MG63 (cell line): ENCODE data around the gene METTL26. TPM values are rescaled to one million over a fixed set of nuclear protein-coding genes. Genes with fewer than 3 reads are reported as not detected.
"Not testable (repeated sequence)": the region's sequence is repeated elsewhere in the genome, so short reads cannot be mapped to it uniquely, and the experiment has no call there.

Source experiments
- DNase-seq: peaks from one replicate; pipeline ENCODE4 v3.0.0-alpha.2; 2020
- H3K27me3 ChIP-seq: fragments of 250-450 bp; sonication (Bioruptor Pico); 2 replicates; pipeline ENCODE4 v1.5.1; 2020; ENCODE audit warnings: mild to moderate bottlenecking, moderate library complexity
- H3K36me3 ChIP-seq: fragments of 250-450 bp; sonication (Bioruptor Pico); 2 replicates; pipeline ENCODE4 v1.5.1; 2020; ENCODE audit warnings: mild to moderate bottlenecking, moderate library complexity
- H3K4me3 ChIP-seq: fragments of 250-450 bp; sonication (Bioruptor Pico); 2 replicates; pipeline ENCODE4 v1.5.1; 2020; ENCODE audit warnings: mild to moderate bottlenecking, moderate library complexity
- H3K9me3 ChIP-seq: fragments of 250-450 bp; sonication (Bioruptor Pico); 2 replicates; pipeline ENCODE4 v1.5.1; 2020; ENCODE audit warnings: mild to moderate bottlenecking, moderate library complexity
- total RNA-seq: library from RNA; depleted of rRNA; stranded (reverse); fragments of >200 nt; shearing (Covaris generic); gene quantifications from 2 replicates; pipeline ENCODE4 v1.2.3, GENCODE V29; 2014; ENCODE audit warnings: low replicate concordance

METTL26 gene
- total RNA-seq, 1 experiment from 2014 or later, result 145 TPM

GRCh38 chr16:606656-607307 is 29.3 kb downstream of the METTL26 start:
- DNase-seq, result no peak
- no peaks in the 10 kb centered on the region for H3K27me3 ChIP-seq
- no peak overlapping the region for H3K4me3 ChIP-seq
- H3K9me3 ChIP-seq, result peaks cover 10% of the 10 kb centered on the region
- H3K36me3 ChIP-seq, result peaks cover 10% of the 10 kb centered on the region

- DNase-seq, result no peak
- peaks cover 10% of the 10 kb centered on the region for H3K36me3 ChIP-seq
- H3K9me3 ChIP-seq, result peaks cover 10% of the 10 kb centered on the region
- H3K27me3 ChIP-seq, result no peaks in the 10 kb centered on the region
- no peak overlapping the region for H3K4me3 ChIP-seq
Observed at GRCh38 chr16:603933-604332, 32.2 kb downstream of the METTL26 start.

- Histone ChIP-seq H3K27me3 (no peaks in the 10 kb centered on the region), H3K4me3 (no peak overlapping the region), H3K9me3 (peaks cover 10% of the 10 kb centered on the region), H3K36me3 (peaks cover 12% of the 10 kb centered on the region)
- DNase-seq, result no peak
Observed at GRCh38 chr16:600781-601180, 35.3 kb downstream of the METTL26 start.

GRCh38 chr16:598823-599739 is 37.0 kb downstream of the METTL26 start:
- Histone ChIP-seq H3K36me3 (0 out of 2 replicates have a peak, but pooled peaks cover 2% of the 10 kb centered on the region), H3K27me3 (no peaks in the 10 kb centered on the region), H3K9me3 (no peaks in the 10 kb centered on the region), H3K4me3 (no peak overlapping the region)
- no peak for DNase-seq

GRCh38 chr16:597655-598054 is 38.5 kb downstream of the METTL26 start:
- DNase-seq, H3K4me3 ChIP-seq, H3K27me3 ChIP-seq, H3K36me3 ChIP-seq, H3K9me3 ChIP-seq: not testable (repeated sequence)

- Histone ChIP-seq H3K36me3 (0 out of 2 replicates have a peak, but pooled peaks cover 2% of the 10 kb centered on the region), H3K27me3 (no peaks in the 10 kb centered on the region), H3K4me3 (no peak overlapping the region), H3K9me3 (no peaks in the 10 kb centered on the region)
- DNase-seq, result no peak
Observed at GRCh38 chr16:596736-597060, 39.4 kb downstream of the METTL26 start.

- no peak for DNase-seq
- H3K27me3 ChIP-seq, result no peaks in the 10 kb centered on the region
Observed at GRCh38 chr16:595942-596735, 40.0 kb downstream of the METTL26 start.

GRCh38 chr16:595094-595528 is 41.0 kb downstream of the METTL26 start:
- H3K27me3 ChIP-seq, result no peaks in the 10 kb centered on the region
- no peak overlapping the region for H3K4me3 ChIP-seq
- H3K36me3 ChIP-seq, result 0 out of 2 replicates have a peak, but pooled peaks cover 2% of the 10 kb centered on the region
- no peaks in the 10 kb centered on the region for H3K9me3 ChIP-seq
- no peak for DNase-seq

More at GRCh38 chr16:595942-596735, 40.0 kb downstream of the METTL26 start:
- Histone ChIP-seq H3K4me3 (no peak overlapping the region), H3K9me3 (no peaks in the 10 kb centered on the region), H3K36me3 (0 out of 2 replicates have a peak, but pooled peaks cover 2% of the 10 kb centered on the region)

GRCh38 chr16:593807-594206 is 42.3 kb downstream of the METTL26 start:
- no peak for DNase-seq
- H3K4me3 ChIP-seq, result no peak overlapping the region
- 0 out of 2 replicates have a peak, but pooled peaks cover 2% of the 10 kb centered on the region for H3K36me3 ChIP-seq
- no peaks in the 10 kb centered on the region for H3K27me3 ChIP-seq
- H3K9me3 ChIP-seq, result no peaks in the 10 kb centered on the region

GRCh38 chr16:593406-593805 is 42.7 kb downstream of the METTL26 start:
- Histone ChIP-seq H3K27me3 (no peaks in the 10 kb centered on the region), H3K9me3 (no peaks in the 10 kb centered on the region), H3K4me3 (no peak overlapping the region), H3K36me3 (peaks cover 2% of the 10 kb centered on the region; the same call in 1 of the 2 replicates)
- DNase-seq, result no peak

GRCh38 chr16:592518-593306 is 43.4 kb downstream of the METTL26 start:
- H3K27me3 ChIP-seq, result no peaks in the 10 kb centered on the region

GRCh38 chr16:591892-592517 is 44.1 kb downstream of the METTL26 start:
- H3K4me3 ChIP-seq, result no peak overlapping the region
- H3K36me3 ChIP-seq, result peaks cover 12% of the 10 kb centered on the region
- no peaks in the 10 kb centered on the region for H3K9me3 ChIP-seq
- no peaks in the 10 kb centered on the region for H3K27me3 ChIP-seq
- DNase-seq, result no peak

More at GRCh38 chr16:592518-593306, 43.4 kb downstream of the METTL26 start:
- Histone ChIP-seq H3K36me3 (peaks cover 8% of the 10 kb centered on the region), H3K4me3 (no peak overlapping the region), H3K9me3 (no peaks in the 10 kb centered on the region)
- DNase-seq, result no peak

- no peak overlapping the region for H3K4me3 ChIP-seq
- no peak for DNase-seq
- peaks cover 10% of the 10 kb centered on the region for H3K36me3 ChIP-seq
- H3K9me3 ChIP-seq, result no peaks in the 10 kb centered on the region
- no peaks in the 10 kb centered on the region for H3K27me3 ChIP-seq
Observed at GRCh38 chr16:591231-591630, 44.9 kb downstream of the METTL26 start.

- Histone ChIP-seq H3K27me3 (no peaks in the 10 kb centered on the region), H3K4me3 (peak overlapping the region; percentile 62), H3K9me3 (no peaks in the 10 kb centered on the region), H3K36me3 (peaks cover 10% of the 10 kb centered on the region)
- DNase-seq, result no peak
Observed at GRCh38 chr16:590815-591200, 45.3 kb downstream of the METTL26 start.

- Histone ChIP-seq H3K4me3 (peak overlapping the region; percentile 62), H3K36me3 (peaks cover 10% of the 10 kb centered on the region), H3K27me3 (no peaks in the 10 kb centered on the region), H3K9me3 (no peaks in the 10 kb centered on the region)
- DNase-seq, result no peak
Observed at GRCh38 chr16:590188-590814, 45.8 kb downstream of the METTL26 start.
